GM21390 (cell line): ENCODE data around the gene SPAG17.

Experiments
- ATAC-seq: cut with Tn5 transposase; IDR thresholded peaks from one replicate; pipeline ENCODE4 v1.9.1; 2021; ENCODE audit not compliant: unreplicated experiment

SPAG17 gene

DNA sequence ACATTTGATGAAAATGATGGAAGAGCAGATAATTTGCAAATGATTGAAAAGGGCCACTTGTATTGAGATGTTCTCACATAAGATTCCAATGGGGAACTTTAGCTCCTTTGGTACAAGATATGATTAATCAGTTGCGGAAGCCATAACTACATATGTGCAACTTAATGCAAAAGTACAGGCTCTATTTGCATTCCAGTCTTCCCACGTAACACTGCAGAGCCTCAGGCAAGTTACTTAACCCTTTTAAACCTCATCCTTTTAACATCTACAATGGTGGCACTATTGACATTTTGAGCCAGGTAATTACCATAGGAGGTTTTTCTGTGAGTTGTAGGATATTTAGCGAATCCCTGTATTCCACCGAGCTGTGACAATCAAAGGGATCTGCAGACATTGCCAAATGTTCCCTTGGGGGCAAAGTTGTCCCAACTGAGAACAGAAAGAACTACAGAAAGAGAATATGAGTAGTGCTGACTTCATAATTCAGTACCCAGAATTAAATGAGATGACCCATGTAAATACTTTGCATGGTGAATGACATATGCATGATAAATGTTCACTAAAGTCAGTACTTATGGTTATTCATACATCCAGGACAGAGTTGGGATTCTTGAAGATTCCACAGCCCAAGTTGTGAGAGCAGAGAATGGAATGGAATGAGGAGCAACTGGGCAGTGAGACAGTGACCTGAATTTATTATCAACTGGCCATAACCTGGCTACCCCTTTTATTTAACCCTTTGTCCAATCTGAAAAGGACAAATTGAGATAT lies 62.6 kb downstream of the SPAG17 start:
- ATAC-seq, result no peak

DNA sequence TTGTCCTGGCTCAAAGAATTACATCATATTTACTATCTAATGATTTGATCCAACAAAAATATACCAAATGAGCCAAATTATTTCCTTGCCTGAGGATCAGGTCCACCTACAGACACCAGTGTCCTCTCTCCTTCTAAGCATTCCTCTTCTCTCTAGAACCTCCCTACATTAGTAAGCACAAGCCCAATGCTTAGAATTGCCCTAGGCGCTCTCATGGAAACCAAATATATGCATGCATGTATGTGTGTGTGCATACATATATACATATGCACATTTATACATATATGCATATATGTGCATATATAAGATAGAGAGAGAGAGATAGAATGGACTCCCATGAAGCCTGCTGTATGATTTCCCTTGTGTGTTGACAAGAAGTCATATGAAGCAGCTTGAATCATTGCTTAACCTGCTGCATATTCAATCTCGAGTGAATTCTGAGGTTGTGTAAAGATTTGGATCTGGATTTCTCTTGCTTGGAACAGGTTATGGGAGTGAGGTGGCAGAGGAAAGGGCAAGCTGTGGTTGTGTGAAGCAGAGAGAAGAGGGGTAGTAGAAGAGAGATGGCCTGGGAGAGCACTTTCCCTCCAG lies 66.1 kb downstream of the SPAG17 start:
- no peak for ATAC-seq

DNA sequence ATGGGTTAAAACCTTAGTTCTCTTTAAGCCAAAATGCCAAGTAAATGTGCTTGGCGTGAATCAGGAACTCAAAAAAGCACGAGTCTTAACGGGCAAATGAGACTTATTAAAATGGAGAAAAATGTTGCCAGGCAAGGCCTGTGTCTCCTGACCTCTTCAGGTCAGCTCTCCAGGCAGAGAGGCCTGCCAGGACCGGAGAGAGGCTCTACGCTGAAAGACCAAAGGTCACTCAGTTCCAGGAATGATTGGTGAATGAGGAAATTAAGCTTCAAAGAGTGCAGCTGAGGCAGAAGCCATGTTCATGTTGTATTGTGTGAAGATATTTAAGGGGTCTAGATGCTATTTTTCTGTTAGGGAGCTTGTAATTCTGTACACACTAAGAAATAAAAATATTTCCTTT lies 66.6 kb downstream of the SPAG17 start:
- ATAC-seq, result no peak

DNA sequence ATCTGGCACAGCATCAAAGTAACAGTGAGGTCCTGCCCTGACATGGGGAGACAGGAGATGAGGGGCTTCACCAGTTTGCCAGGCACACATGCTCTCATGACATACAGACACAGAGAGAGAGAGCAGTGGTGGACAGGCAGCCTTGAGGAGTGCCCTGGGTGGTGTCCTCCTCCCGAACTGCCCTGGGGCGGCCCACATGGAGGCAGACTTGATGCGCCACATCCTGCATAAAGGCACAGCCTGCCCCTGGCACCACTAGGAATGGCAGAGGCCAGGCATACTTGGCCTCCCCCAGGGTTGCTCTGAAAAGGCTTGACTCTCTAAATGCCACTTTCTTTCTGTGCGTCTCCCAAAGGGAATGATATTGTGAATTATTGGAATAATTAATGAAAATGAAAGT lies 67.5 kb downstream of the SPAG17 start:
- no peak for ATAC-seq

DNA sequence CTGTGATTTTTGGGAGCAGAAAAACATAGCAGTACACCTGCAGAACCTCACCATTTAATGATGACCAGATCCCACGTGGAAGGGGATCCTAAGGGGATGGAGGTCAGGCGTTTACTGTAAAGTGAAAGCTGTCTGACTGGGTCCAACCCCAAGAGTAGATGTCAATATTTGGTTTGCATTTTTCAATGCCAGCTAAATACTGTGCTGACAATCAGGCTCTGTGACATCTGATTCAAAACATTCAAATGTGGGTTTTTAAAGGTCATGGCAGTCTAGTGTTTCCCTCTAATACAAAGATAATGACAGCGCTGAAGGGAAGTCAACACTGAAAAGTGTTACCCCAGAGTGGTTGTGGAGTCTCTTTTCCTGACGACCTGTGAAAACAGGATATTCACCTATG lies 68.1 kb downstream of the SPAG17 start:
- no peak for ATAC-seq

DNA sequence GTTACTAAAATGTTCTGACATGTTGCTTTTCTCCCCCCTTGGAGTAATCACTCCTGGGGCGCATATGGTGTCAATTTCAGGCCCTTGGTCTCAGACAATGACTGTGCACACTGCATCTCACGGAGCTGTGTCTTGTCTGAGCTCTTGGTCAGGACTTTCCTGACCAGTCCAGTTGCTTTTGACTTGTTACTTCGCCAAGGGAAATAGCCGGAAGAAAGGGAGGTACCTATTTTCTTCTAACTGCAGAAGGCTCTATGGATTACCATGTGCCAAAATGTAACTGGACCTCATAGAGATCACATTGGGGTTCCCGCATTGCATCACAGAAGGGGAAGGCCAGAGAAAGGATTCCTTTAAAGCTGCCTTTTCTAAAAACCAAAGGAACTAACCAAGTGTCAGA lies 68.6 kb downstream of the SPAG17 start:
- no peak for ATAC-seq

DNA sequence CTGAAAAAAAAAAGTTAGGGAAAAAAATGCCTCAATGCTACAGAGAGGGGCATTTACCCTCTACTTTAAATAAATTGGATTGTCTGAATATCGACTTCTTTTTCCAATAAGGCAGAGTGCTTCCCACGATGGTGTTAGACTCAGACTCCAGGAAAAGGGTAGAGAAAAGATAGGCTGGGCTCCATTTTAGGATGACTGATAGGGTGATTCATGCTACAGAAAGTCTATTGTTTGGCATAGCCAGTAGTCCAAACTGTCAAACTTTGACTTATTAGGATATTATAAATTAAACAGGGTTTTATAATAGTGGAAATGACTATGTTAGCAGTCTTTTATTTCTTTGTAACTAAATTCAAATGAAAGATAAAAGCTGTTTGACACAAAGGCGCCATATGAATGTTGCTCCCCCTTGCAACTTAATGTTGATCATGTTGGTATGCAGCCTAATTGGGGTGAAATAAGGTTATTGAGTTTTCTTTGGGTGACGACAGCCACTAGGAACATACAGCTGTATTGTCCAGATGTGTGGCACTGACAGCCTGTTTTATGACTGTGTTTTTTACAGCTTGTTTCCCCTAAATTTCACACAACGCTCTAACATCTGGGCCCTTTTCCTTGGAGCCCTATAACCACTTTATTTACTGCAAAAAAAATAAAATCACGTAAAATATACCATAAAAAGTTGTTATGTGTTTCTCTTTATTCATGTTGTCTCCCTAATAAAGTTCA lies 69.3 kb downstream of the SPAG17 start:
- no peak for ATAC-seq

DNA sequence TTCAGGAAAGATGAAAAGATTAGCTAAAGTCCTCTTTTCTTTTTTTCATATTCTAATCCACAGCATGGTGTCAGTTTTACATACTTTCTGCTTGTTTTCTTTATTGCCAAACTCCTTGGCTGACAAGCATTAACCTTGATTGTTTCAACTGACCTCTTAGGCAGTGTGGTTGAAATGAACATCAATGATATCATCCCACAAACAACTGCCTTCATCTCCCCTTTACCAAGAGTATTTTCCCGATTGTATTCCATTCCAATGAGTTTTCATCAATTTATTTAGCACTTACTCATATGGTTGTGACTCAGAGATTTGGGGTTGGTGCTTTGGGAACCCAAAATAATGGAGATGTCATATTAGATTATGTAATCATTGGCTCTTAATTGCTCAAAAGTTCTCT lies 71.8 kb downstream of the SPAG17 start:
- no peak for ATAC-seq

DNA sequence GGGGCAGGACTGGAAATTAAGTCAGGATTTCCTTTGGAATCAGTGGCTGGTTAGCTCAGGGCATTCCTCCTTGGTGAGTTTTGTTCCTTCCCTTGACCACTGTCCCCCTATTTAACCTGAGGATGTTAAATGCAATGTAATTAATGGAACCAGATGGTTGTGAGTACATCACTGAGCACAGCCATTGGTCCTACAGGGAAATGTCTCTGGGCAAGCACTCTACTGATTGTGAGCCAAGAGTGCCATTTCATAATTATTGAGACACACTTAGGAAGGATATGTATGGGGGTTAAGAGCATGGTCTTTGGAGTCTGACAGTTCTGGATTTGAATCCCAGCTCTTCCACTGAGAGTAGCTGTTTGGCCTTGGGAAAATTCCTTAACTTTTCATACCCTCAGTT lies 74.4 kb downstream of the SPAG17 start:
- no peak for ATAC-seq

DNA sequence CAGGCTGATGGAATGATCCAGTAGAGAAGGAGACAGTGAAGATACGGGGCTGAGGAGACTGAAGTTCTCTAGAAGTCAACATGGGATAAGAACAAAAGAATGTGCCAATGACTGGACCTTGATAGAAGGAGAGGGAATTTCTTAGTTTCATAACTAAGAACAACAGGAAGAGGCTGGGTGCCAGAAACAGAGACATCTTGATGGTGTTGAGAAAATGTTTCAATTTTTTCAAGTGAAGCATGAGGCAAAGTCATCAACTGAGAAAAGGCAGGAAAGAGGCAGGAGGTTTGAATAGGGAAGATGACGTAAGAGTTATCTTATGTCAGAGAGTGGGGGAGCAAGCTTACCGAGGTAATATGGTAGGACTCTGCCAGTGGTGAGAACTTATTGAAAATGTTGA lies 80.1 kb downstream of the SPAG17 start:
- ATAC-seq, result no peak

DNA sequence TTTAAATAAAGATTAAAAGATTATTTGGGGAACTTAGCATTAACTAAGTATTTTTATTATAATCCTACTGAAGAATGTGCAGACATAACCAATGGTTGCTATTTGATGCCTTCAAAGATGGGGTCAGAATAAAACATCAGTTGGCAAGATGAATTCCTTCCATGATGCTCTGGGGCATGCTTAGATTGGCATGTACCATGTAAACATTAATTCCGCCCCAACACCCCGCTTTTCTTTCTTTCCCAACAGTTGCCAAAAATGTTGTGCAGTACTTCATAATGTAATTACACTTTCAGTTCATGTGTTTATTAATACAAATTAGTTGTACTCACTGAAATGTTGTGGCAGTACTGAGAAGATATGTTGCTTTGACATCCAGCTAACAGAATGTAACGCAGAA lies 82.6 kb downstream of the SPAG17 start:
- ATAC-seq, result no peak

DNA sequence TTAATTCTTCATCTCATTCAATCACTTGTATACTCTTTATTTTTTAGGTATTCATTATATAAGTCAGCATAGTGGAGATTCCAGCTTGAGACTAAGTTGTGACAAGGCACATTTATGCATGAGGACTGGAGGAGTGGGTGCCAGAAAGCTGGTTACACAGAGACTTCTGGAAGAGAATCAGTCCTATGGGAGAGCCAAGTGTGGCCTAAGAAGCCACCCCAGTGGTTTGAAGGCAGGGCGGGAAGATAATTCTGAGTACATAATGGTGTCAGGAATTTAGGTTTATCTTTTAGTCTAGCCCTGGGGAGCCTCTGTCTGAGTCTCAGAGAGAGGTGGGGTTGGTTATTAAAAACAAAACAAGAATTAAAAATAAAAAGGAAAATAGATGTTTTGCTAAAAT lies 83.0 kb downstream of the SPAG17 start:
- ATAC-seq, result no peak

DNA sequence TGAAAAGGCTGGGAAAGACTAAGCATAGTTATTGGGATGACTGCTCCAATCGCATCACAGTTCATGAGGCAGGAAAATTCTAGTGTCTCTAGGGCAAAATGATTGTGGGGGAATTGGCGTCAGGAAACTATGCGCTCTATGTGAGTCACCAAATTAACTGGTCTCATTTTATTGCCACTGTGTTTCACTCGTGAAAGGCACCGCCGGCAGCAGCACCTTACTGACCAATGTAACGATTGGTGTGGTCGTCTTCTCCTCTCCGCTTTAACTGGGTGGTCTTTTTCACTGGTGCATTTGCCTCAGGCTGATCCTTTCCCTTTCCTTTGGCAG lies 83.5 kb downstream of the SPAG17 start:
- no peak for ATAC-seq

DNA sequence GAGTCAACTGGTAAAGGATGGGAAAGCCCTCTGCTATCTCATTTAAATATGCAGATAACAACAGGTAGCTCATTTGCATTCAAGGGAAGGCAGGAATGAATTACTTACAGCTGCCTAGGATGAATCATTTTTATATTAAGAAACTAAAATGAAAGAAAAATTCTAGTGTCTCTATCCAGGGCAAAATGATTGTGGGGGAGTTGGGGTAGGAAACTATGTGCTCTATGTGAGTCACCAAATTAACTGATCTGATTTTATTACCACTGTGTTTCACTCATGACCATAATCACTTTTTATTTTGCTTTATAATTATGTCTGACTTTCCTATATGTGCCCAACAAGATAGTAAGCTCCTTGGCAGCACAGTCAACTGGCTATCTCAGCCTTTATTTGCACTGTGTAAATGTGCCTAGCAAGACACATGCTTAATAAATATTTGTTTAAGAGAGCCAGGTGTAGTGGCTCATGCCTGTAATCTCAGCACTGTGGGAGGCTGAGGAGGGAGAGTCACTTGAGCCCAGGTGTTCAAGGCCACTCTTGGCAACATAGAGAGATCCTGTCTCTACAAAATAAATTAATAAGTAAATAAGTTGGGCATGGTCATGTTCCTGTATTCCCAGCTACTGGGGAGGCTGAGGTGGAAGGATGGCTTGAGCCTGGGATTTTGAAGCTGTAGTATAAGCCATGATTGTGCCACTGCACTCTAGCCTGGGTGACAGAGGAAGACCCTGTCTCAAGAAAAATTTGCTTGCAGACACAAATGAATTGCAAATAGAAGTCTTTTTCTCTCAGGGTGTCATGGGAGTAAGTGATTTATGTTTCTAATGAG lies 84.1 kb downstream of the SPAG17 start:
- no peak for ATAC-seq

DNA sequence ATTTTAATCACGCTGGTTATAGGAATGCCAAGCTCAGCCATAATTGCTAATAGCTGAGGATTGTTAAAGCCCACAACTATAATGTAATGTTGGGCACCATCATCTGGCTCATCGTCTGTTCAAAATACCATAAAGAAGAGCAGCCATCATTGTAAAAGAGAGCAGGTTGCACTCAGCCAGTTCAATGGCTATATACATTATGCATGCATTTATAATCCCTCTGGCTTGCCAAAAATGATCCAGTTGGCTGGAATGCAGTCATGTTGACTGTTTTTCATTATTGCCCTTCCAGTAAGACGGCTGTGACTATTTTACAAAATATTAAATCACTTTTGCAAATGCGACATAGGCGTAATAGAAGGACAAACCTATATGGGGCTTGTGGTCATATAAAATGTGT lies 85.3 kb downstream of the SPAG17 start:
- ATAC-seq, result no peak

DNA sequence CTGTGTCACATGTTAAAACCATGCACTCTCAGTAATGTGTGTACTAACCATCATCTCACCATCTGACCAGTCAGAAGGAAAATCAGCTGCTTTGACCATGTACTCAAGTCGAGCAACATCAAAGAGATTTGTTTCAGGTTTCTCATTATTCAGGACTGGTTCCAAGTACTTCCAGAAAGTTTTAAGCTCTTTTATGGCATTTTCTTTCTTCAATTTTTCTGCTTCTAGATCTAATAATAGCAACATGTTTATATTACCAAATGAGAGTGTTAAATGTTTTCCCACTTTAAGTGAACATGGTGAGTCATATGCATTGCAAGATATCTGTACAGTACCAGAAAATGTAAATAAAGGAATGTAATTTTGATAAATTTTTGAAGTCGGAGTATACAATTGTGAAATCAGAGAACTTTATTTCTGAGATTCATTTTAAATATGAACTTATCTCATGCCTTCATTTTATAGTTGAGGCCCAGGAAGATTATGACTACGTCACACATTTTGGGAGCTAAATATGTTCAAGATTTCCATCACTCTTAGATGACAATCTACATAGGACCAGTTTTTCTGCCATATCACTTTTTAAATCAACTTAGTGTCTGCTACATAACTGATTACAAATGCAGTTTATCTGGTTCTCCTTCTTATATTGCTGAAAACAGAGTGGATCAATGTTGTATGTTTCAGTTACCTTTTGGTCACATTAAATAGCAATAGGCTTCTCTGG lies 87.2 kb downstream of the SPAG17 start:
- ATAC-seq, result no peak

DNA sequence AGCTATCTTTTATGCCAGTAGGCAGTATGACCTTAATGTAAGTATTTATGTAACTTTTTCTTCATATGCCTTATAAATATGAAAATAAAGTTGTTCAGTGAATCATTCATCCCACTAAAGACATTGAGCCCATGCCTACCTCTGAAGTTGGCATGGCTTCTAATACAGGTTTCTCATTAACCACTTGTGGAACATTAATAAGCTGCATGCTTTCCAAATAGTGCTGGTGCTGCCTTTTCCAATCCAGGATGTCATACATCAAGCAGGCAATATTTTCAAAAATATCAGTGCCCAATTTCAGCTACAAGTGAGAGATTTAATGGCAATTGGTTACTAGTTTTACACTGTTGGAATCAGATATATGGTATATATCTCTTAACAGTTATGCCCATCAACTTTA lies 92.0 kb downstream of the SPAG17 start:
- ATAC-seq, result no peak

DNA sequence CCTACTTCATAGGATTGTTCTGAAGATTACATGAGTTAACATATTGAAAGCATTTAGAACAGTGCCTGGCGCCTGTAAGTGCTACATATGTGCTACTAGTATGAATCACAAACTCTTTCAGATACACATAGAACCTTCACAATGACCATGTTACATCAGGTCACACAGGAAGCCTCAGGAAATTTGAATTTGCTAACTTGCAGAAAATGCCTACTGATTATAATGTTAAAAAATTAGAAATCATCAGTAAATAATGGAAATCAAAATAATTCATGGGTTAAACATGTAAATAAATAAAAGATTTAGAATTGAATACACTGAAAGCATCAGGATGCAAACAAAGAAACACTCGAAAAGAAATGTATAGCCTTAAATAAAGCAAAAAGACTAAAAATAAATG lies 94.9 kb downstream of the SPAG17 start:
- ATAC-seq, result no peak

DNA sequence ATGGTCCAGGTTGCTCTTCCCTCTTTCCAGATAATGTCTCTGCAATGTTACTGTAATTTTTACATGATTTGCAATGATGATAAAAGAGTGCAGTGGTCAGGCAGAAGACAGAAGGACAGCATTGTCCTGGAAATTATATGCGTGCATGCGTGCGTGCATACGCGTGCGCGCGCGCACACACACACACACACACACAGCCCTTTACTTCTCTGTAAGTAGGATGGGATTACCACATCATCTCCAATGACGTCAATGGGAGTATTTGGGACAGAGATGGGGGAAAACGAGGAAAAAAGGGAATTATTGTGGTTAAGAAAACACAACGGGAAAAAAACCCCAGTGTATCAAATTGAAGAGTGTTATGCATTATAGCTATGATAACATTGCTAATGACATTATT lies 99.7 kb downstream of the SPAG17 start:
- ATAC-seq, result no peak

DNA sequence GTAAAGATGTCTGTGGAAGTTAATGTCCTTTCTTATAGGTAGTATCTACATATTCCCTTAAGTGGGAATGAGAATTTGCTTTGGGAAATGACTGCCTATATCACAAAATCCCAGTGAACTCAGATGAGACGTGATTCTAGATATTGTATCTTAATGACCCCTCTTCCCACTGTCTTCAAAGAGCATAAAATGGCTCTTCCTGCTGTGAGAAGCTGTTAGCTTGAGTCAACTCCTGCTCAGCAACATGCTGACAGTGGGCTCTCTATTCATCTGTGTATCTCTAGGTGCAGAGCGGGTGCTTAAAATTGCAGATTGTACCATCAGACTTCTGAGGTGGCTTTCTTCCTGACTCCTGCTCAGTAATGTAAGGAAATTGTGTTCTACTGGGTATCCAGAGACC lies 100.6 kb downstream of the SPAG17 start:
- no peak for ATAC-seq

DNA sequence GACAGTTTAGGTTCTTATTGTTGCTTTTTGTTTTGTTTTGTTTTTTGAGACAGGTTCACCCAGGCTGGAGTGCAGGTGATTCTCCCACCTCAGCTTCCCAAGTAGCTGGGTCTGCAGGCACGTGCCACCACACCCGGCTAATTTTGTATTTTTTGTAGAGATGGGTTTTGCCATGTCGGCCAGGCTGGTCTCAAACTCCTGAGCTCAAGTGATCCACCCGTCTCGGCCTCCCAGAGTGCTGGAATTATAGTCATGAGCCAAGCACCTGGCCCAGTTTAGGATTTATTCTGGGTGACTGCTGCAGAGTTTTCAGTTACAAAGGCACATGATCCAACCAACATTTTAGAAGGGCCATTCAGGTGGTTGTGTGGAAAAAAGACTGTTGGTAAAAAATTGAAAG lies 102.0 kb downstream of the SPAG17 start:
- ATAC-seq, result no peak
